ENCODE data around the gene ACER3. TPM values are rescaled to one million over a fixed set of nuclear protein-coding genes. Genes with fewer than 3 reads are reported as not detected.

ACER3 gene
- total and polyA plus RNA-seq, 4 donors = 1.9 to 5.9 (median 4.2) TPM

DNA sequence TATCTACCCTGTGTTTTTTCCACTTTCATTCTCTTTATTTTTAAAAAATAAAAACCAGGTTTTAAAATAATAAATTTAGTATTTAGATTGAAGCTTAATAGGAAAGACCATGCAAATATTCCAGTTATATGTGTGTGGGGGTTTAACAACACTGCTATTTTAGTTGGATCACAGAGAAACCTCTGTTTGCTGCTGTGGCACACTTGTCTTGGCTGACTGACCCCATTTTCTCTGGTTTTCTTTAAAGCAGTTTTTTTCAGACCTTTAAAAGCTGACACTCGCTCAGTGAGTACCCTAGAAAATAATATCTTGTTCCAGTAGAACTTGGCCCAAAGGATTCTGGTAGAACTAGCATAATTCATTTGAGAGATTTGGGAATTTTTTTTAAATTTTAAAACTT is 31.6 kb downstream of the ACER3 start:
- H3K27me3 ChIP-seq (ENCODE audit: control insufficient read depth in 4 of 4, insufficient read depth in 4 of 4, low read length in 3 of 4) = no peaks in the 10 kb centered on the region
- 95% methylated on average over 1 of the region's 1 CpG for WGBS
- H3K4me3 ChIP-seq (ENCODE audit: low read depth in 1 of 3, low read length in 3 of 3) = no peak overlapping the region
- TF ChIP-seq TAF1 (conservative IDR thresholded peaks at IDR 0.05) = no peak
- no peaks in the 10 kb centered on the region for H3K4me1 ChIP-seq (ENCODE audit: control insufficient read depth in 4 of 4, insufficient read depth in 4 of 4, low read length in 3 of 4)
- H3K9me3 ChIP-seq (ENCODE audit: control insufficient read depth in 4 of 4, low read length in 3 of 4) = no peaks in the 10 kb centered on the region
- no peak for DNase-seq (ENCODE audit: low spot score)
- H3K27ac ChIP-seq (ENCODE audit: low read depth in 1 of 2, low read length in 2 of 2) = no peak overlapping the region
- no peaks in the 10 kb centered on the region for H3K36me3 ChIP-seq (ENCODE audit: control insufficient read depth in 4 of 4, insufficient read depth in 3 of 4, low read depth in 1 of 4, low read length in 3 of 4)
- no peak overlapping the region for H3K9ac ChIP-seq (ENCODE audit: low read depth in 1 of 2, low read length in 2 of 2)

DNA sequence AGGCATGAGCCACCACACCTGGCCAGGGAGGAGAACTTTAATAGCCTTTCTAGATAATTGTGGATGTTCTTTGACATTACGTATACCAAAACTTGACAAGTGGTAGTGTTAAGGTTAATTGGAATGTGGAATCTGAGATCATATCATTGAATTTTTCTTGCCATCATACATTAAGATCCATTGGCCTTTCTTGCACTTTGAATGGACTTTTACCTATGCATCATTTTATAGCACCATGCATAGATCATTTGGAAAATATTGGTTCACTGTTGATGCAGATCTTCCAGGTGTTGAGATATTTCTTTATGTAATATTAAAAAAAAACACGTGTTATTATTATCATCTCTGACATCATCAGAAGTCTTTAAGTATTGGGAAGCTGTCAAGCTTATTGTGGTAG is 36.5 kb downstream of the ACER3 start:
- H3K4me1 ChIP-seq (ENCODE audit: control insufficient read depth in 4 of 4, insufficient read depth in 4 of 4, low read length in 3 of 4) = no peaks in the 10 kb centered on the region
- no peak overlapping the region for H3K9ac ChIP-seq (ENCODE audit: low read depth in 1 of 2, low read length in 2 of 2)
- H3K27ac ChIP-seq (ENCODE audit: low read depth in 1 of 2, low read length in 2 of 2) = no peak overlapping the region
- no peaks in the 10 kb centered on the region for H3K36me3 ChIP-seq (ENCODE audit: control insufficient read depth in 4 of 4, insufficient read depth in 3 of 4, low read depth in 1 of 4, low read length in 3 of 4)
- H3K9me3 ChIP-seq (ENCODE audit: control insufficient read depth in 4 of 4, low read length in 3 of 4) = no peaks in the 10 kb centered on the region
- no peak for DNase-seq (ENCODE audit: low spot score)
- H3K27me3 ChIP-seq (ENCODE audit: control insufficient read depth in 4 of 4, insufficient read depth in 4 of 4, low read length in 3 of 4) = no peaks in the 10 kb centered on the region
- H3K4me3 ChIP-seq (ENCODE audit: low read depth in 1 of 3, low read length in 3 of 3) = no peak overlapping the region
- 87% methylated on average over 2 of the region's 2 CpGs for WGBS
- TF ChIP-seq HNF4G (IDR thresholded peaks at IDR 0.05) (no peak), SP1 (IDR thresholded peaks at IDR 0.05) (no peak), TAF1 (conservative IDR thresholded peaks at IDR 0.05) (no peak), FOXA1 (IDR thresholded peaks at IDR 0.05) (no peak), EGR1 (IDR thresholded peaks at IDR 0.05; ENCODE audit: low read depth in 2 of 2) (no peak), RAD21 (IDR thresholded peaks at IDR 0.05) (no peak), YY1 (IDR thresholded peaks at IDR 0.05) (no peak), HNF4A (conservative IDR thresholded peaks at IDR 0.05) (no peak), JUND (IDR thresholded peaks at IDR 0.05) (no peak), NR2F2 (IDR thresholded peaks at IDR 0.05) (no peak), GABPA (IDR thresholded peaks at IDR 0.05 in 1 of 2, conservative IDR thresholded peaks at IDR 0.05 in 1 of 2) (no peak), RXRA (IDR thresholded peaks at IDR 0.05) (no peak), FOXA2 (IDR thresholded peaks at IDR 0.05) (no peak)
- TF ChIP-seq, protein P1, sequence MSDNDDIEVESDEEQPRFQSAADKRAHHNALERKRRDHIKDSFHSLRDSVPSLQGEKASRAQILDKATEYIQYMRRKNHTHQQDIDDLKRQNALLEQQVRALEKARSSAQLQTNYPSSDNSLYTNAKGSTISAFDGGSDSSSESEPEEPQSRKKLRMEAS (IDR thresholded peaks at IDR 0.05) = no peak
- TF ChIP-seq, protein P2, sequence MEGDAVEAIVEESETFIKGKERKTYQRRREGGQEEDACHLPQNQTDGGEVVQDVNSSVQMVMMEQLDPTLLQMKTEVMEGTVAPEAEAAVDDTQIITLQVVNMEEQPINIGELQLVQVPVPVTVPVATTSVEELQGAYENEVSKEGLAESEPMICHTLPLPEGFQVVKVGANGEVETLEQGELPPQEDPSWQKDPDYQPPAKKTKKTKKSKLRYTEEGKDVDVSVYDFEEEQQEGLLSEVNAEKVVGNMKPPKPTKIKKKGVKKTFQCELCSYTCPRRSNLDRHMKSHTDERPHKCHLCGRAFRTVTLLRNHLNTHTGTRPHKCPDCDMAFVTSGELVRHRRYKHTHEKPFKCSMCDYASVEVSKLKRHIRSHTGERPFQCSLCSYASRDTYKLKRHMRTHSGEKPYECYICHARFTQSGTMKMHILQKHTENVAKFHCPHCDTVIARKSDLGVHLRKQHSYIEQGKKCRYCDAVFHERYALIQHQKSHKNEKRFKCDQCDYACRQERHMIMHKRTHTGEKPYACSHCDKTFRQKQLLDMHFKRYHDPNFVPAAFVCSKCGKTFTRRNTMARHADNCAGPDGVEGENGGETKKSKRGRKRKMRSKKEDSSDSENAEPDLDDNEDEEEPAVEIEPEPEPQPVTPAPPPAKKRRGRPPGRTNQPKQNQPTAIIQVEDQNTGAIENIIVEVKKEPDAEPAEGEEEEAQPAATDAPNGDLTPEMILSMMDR (IDR thresholded peaks at IDR 0.05; ENCODE audit: low read depth, low read length, missing input control) = no peak
- TF ChIP-seq, protein P3, sequence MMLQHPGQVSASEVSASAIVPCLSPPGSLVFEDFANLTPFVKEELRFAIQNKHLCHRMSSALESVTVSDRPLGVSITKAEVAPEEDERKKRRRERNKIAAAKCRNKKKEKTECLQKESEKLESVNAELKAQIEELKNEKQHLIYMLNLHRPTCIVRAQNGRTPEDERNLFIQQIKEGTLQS (IDR thresholded peaks at IDR 0.05) = no peak
- TF ChIP-seq, protein P4, sequence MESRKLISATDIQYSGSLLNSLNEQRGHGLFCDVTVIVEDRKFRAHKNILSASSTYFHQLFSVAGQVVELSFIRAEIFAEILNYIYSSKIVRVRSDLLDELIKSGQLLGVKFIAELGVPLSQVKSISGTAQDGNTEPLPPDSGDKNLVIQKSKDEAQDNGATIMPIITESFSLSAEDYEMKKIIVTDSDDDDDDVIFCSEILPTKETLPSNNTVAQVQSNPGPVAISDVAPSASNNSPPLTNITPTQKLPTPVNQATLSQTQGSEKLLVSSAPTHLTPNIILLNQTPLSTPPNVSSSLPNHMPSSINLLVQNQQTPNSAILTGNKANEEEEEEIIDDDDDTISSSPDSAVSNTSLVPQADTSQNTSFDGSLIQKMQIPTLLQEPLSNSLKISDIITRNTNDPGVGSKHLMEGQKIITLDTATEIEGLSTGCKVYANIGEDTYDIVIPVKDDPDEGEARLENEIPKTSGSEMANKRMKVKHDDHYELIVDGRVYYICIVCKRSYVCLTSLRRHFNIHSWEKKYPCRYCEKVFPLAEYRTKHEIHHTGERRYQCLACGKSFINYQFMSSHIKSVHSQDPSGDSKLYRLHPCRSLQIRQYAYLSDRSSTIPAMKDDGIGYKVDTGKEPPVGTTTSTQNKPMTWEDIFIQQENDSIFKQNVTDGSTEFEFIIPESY (IDR thresholded peaks at IDR 0.05) = no peak
- TF ChIP-seq, protein P5, sequence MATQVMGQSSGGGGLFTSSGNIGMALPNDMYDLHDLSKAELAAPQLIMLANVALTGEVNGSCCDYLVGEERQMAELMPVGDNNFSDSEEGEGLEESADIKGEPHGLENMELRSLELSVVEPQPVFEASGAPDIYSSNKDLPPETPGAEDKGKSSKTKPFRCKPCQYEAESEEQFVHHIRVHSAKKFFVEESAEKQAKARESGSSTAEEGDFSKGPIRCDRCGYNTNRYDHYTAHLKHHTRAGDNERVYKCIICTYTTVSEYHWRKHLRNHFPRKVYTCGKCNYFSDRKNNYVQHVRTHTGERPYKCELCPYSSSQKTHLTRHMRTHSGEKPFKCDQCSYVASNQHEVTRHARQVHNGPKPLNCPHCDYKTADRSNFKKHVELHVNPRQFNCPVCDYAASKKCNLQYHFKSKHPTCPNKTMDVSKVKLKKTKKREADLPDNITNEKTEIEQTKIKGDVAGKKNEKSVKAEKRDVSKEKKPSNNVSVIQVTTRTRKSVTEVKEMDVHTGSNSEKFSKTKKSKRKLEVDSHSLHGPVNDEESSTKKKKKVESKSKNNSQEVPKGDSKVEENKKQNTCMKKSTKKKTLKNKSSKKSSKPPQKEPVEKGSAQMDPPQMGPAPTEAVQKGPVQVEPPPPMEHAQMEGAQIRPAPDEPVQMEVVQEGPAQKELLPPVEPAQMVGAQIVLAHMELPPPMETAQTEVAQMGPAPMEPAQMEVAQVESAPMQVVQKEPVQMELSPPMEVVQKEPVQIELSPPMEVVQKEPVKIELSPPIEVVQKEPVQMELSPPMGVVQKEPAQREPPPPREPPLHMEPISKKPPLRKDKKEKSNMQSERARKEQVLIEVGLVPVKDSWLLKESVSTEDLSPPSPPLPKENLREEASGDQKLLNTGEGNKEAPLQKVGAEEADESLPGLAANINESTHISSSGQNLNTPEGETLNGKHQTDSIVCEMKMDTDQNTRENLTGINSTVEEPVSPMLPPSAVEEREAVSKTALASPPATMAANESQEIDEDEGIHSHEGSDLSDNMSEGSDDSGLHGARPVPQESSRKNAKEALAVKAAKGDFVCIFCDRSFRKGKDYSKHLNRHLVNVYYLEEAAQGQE (IDR thresholded peaks at IDR 0.05) = no peak

All from liver (tissue), 9 donors.